Body of pancreas (tissue), 4 donors: Measurements from ENCODE around the gene ZNF236.

Experiments
- CTCF ChIP-seq, 7 experiments: fragments of 450-650 bp in 4 of 7; fragments of 200-600 bp in 3 of 7; sonication (generic) in 3 of 7; IDR thresholded peaks; one replicate each; pipeline ENCODE4 v1.5.1; 2016 to 2019; ENCODE audit warnings: antibody characterized with exemption in 7 of 7
- POLR2A ChIP-seq, 3 donors: fragments of 450-650 bp; IDR thresholded peaks; one replicate each; pipeline ENCODE4 v1.6.1; 2016; ENCODE audit warnings: antibody characterized with exemption in 3 of 3, mild to moderate bottlenecking in 2 of 3

DNA sequence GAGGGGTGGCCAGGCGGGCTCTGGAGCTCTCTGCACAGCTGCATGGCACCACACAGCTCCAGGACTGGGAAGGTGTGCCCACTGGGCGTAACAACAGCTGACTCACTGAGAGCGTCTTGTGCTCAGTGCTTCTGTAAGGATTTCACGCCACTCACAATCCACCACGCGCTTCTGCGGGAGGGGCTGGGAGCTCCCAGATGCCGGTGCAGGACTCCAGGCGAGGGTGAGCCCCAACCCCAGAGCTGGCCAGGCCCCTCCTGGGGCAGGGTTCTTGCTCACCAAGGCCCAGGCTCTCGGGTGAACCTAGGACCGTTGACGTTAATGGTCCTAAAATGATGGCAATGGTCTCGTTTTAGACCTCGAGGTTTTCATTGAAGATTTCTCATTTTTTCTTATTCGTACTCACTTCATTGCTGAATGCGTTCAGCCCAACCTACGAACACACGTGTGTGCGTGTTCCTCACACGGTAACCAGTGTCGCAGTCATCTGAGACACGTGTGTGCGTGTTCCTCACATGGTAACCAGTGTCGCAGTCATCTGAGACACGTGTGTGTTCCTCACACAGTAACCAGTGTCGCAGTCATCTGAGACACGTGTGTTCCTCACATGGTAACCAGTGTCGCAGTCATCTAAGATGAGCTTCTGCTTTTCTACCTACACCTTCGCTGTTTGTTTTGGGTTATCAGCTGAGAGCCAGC lies 38.4 kb upstream of the ZNF236 start:
- TF ChIP-seq CTCF (IDR thresholded peaks at IDR 0.05): no peak
- no peak for TF ChIP-seq POLR2A (IDR thresholded peaks at IDR 0.05)
